ENCODE results near the gene ERVFRD-1. TPM values are rescaled to one million over a fixed set of nuclear protein-coding genes. Genes with fewer than 3 reads are reported as not detected.

ERVFRD-1 gene
- total and polyA plus RNA-seq, 2 donors from 2014 or later: 0.24 to 0.57 TPM

Other genes with a start within 250 kb of the ERVFRD-1 start
- not detected for gene GCM2, start 229.7 kb downstream of the ERVFRD-1 start, total RNA-seq
- not detected for gene GCM2, start 229.7 kb downstream of the ERVFRD-1 start, polyA plus RNA-seq (ENCODE audit: insufficient read depth, low read depth, low replicate concordance)
- 1.5 TPM for gene SYCP2L, start 224.7 kb downstream of the ERVFRD-1 start, total RNA-seq
- 1.0 TPM for gene SYCP2L, start 224.7 kb downstream of the ERVFRD-1 start, polyA plus RNA-seq (ENCODE audit: insufficient read depth, low read depth, low replicate concordance)
- gene ELOVL2, start 67.4 kb downstream of the ERVFRD-1 start, total RNA-seq: 0.79 TPM
- not detected for gene ELOVL2, start 67.4 kb downstream of the ERVFRD-1 start, polyA plus RNA-seq (ENCODE audit: insufficient read depth, low read depth, low replicate concordance)
- 6.6 TPM for gene SMIM13, start 17.9 kb downstream of the ERVFRD-1 start, total RNA-seq
- gene SMIM13, start 17.9 kb downstream of the ERVFRD-1 start, polyA plus RNA-seq (ENCODE audit: insufficient read depth, low read depth, low replicate concordance): 4.0 TPM
- 101 TPM for gene NEDD9, start 120.9 kb upstream of the ERVFRD-1 start, total RNA-seq
- 19.2 TPM for gene NEDD9, start 120.9 kb upstream of the ERVFRD-1 start, polyA plus RNA-seq (ENCODE audit: insufficient read depth, low read depth, low replicate concordance)

Data from kidney (tissue), 2 donors.